Colonic mucosa (tissue), 4 donors: ENCODE results near the gene ARHGAP30. TPM values are rescaled to one million over a fixed set of nuclear protein-coding genes. Genes with fewer than 3 reads are reported as not detected.

Experiments used
- DNase-seq: peaks from one replicate; pipeline ENCODE4 v3.0.0-alpha.2; 2020
- H3K27ac ChIP-seq: fragments of 200-600 bp; one replicate; pipeline ENCODE4 v1.8.0; 2021
- H3K27me3 ChIP-seq: fragments of 200-600 bp; one replicate; pipeline ENCODE4 v1.8.0; 2021
- H3K36me3 ChIP-seq: fragments of 200-600 bp; one replicate; pipeline ENCODE4 v1.8.0; 2021
- H3K4me1 ChIP-seq: fragments of 200-600 bp; one replicate; pipeline ENCODE4 v1.8.0; 2021; ENCODE audit warnings: mild to moderate bottlenecking
- H3K4me3 ChIP-seq: fragments of 200-600 bp; one replicate; pipeline ENCODE4 v1.8.0; 2021
- H3K9ac ChIP-seq, 2 donors: one replicate each; pipeline ENCODE4 v1.7.0; 2013; ENCODE audit warnings: control low read depth in 2 of 2, low read depth in 2 of 2, low read length in 2 of 2
- H3K9me3 ChIP-seq: fragments of 200-600 bp; one replicate; pipeline ENCODE4 v1.8.0; 2021
- intact Hi-C: fragments of 100-400 bp; cut with DNase I; formaldehyde crosslinking; loops from one replicate; pipeline ENCODE4 v1.14.1; 2022
- total RNA-seq, 2 donors: library from RNA; stranded (reverse); fragmentation: NEBNext Ultra II Directional in 1 of 2; extraction: Animal tissue kit (Norgen Biotek cat#: 25700) in 1 of 2; gene quantifications; one replicate each; pipeline ENCODE4 v1.2.1, GENCODE V29; 2021
- TF ChIP-seq, protein P1 (sequence below): fragments of 200-600 bp; IDR thresholded peaks from one replicate; pipeline ENCODE4 v1.8.0; 2022; ENCODE audit warnings: antibody characterized with exemption, mild to moderate bottlenecking
- donor health status: healthy.
- donor health status: DM: no; HTN: no; CAD: no.
- donor health status: DM: no; HTN: no; CAD: no.

ARHGAP30 gene
- total RNA-seq, 2 donors from 2014 or later: 3.5 to 5.3 TPM

DNA sequence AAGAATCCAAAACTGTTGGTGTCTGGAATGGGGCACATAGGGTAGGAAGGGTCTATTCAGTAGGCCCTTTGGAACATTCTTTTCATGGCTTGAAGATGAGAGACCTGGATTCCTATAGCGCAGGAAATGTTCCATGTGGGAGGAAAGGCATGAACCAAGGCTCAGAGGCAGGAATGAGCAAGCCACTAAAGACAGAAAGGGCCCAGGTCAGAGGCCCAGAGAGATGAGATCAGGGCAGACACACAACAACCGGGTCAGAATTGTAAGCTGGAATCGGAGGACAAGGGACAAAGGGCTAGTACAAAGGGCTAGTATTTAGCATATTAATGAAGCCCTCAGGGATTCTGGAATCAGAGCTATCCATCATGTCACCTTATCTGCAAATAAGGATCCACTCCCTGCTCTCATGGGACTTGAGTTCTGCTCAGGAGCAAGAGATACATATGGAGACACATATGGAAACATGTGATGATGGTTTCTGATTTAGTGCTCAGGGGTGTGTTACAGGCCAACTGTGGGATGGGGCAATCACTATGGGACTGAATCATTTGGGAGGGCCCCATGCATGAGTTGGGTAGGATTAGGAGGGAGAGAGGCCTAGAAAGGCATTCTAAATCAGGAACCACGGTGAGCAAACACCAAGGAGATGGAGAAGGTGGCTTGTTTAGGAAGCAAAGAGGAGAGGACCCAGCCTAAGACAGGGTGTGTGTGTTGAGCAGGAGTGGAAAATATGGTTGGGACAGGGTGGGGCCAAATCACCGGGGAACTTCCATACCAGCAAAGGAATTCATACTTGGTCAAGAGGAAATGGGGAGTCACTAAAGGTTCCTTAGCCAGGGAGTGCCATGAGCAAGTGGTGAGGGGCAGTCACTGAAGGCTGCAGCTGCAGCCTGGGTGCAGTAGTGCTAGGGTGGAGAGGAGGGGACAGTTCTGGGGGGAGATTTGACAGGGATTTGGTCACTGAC lies 11.0 kb upstream of the ARHGAP30 start:
- no peaks in the 10 kb centered on the region for H3K9me3 ChIP-seq
- H3K27me3 ChIP-seq: no peaks in the 10 kb centered on the region
- H3K9ac ChIP-seq: no peak overlapping the region
- TF ChIP-seq, protein P1, sequence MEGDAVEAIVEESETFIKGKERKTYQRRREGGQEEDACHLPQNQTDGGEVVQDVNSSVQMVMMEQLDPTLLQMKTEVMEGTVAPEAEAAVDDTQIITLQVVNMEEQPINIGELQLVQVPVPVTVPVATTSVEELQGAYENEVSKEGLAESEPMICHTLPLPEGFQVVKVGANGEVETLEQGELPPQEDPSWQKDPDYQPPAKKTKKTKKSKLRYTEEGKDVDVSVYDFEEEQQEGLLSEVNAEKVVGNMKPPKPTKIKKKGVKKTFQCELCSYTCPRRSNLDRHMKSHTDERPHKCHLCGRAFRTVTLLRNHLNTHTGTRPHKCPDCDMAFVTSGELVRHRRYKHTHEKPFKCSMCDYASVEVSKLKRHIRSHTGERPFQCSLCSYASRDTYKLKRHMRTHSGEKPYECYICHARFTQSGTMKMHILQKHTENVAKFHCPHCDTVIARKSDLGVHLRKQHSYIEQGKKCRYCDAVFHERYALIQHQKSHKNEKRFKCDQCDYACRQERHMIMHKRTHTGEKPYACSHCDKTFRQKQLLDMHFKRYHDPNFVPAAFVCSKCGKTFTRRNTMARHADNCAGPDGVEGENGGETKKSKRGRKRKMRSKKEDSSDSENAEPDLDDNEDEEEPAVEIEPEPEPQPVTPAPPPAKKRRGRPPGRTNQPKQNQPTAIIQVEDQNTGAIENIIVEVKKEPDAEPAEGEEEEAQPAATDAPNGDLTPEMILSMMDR: no peak
- intact Hi-C loops: no loop called here
- no peak for DNase-seq
- H3K27ac ChIP-seq: no peak overlapping the region
- H3K4me3 ChIP-seq: no peak overlapping the region
- H3K36me3 ChIP-seq: no peaks in the 10 kb centered on the region
- peaks cover 3% of the 10 kb centered on the region for H3K4me1 ChIP-seq

DNA sequence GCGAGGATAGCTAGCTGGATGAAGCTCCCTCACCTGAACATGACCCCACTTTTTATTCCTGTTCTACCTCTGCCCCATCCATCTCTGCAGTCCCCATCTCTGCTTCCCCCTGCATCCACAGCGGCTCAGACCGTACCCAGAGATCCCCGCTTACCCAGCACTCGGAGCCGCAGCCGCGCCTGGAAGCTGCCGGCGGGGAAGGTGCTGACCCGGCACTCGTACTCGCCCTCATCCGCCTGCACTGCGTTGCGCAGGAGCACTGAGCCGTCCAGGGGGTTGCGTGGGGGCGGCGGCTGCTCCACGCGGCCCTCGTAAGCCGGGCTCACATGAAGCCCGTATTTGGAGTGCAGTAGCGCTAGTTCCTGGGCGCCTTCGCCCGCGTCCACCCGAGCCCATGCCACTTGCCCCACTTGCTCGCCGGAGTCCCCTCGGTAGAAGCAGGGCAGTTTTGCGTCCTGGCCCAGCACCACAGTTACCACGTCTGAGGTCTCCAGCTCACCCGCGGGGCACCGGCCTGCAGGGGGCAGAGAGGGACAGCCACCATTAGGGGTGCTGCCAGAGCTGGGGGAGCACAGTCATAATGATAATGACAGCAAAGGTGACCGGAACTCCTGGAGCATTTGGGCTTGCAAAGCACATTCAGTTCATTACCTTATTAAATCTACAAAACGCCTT lies 9.9 kb upstream of the ARHGAP30 start:
- intact Hi-C loops: no loop called here
- no peaks in the 10 kb centered on the region for H3K27me3 ChIP-seq
- peaks cover 3% of the 10 kb centered on the region for H3K4me1 ChIP-seq
- H3K9ac ChIP-seq: no peak overlapping the region
- H3K4me3 ChIP-seq: no peak overlapping the region
- TF ChIP-seq, protein P1: no peak
- no peaks in the 10 kb centered on the region for H3K36me3 ChIP-seq
- DNase-seq: no peak
- H3K9me3 ChIP-seq: no peaks in the 10 kb centered on the region
- no peak overlapping the region for H3K27ac ChIP-seq

DNA sequence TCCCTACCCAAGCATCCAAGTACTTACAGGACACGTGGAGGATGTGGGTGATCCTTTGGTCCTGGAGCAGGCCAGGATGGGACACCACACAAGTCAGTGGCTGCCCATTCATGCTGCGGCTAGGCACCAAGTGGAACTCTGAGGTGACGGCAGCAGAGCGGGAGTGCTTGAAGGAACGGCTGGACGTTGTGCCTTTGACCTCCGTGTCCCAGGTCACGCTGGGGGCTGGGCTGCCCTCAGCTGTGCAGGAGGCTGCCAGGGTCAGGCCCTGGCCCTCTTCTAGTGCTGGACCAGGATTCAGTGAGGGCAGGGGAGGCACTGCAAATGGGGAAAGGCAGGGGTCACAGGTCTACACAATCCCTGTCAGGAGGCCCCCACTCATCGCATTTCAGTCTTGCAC lies 7.7 kb upstream of the ARHGAP30 start:
- H3K4me1 ChIP-seq: no peaks in the 10 kb centered on the region
- H3K4me3 ChIP-seq: no peak overlapping the region
- intact Hi-C loops: no loop called here
- no peaks in the 10 kb centered on the region for H3K9me3 ChIP-seq
- H3K27ac ChIP-seq: no peak overlapping the region
- no peaks in the 10 kb centered on the region for H3K27me3 ChIP-seq
- H3K36me3 ChIP-seq: no peaks in the 10 kb centered on the region
- no peak overlapping the region for H3K9ac ChIP-seq
- TF ChIP-seq, protein P1: no peak
- DNase-seq: no peak

DNA sequence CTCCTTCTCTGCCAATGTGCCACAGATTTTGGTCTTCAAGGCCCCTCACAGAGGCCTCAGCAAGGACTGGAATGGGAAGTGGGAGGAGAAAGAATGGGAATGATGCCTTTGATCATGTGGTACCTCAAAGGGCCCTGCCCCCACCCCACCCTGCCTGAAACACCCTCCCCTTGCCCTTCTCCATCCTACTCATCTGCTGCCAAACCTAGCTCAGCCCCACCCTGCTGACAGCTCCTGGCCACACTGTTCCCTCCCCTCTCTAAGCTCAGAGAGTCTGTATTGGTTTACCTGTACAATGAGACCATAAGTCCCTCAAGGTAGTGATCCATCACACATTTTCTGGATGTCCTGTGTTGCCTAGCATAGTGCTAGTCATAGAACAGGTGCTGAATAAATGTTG lies 6.7 kb upstream of the ARHGAP30 start:
- Histone ChIP-seq H3K27ac (no peak overlapping the region), H3K4me1 (no peaks in the 10 kb centered on the region), H3K9me3 (no peaks in the 10 kb centered on the region), H3K4me3 (no peak overlapping the region), H3K36me3 (no peaks in the 10 kb centered on the region), H3K27me3 (no peaks in the 10 kb centered on the region), H3K9ac (no peak overlapping the region)
- TF ChIP-seq, protein P1: no peak
- no peak for DNase-seq
- intact Hi-C loops: no loop called here

DNA sequence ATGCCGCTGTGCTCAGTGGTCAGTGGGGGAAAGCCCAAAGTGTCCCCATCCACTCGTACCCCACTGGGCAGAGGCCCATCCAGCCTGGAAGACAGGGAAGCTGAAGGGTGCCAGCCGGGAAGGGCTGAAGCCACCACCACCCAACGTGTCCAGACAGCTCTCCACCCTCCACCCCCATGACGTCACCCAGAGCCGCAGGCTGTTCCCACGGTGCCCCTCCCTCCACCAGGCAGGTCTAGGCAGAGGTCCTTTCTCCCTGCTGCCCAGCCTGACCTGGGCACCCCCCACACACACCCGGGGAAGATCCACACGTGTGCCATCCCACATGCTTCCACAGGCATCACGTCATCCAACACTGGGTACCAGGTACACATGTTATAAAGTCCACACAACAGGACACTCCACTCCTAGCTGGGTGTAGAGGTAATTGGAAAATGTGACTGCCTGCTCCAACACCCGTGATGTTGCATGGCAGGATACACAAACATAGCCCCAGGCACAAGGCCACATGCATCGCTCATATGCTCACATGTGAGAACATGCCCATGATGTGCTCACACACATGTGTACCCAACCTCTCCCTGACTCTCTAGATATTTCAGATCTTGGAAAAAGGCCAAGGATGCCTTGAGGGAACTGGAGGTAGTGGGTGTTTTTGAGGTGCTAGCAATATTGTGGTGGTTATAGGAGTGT lies 5.1 kb upstream of the ARHGAP30 start:
- Histone ChIP-seq H3K9me3 (no peaks in the 10 kb centered on the region), H3K27me3 (no peaks in the 10 kb centered on the region), H3K9ac (no peak overlapping the region), H3K27ac (no peak overlapping the region), H3K4me1 (no peaks in the 10 kb centered on the region), H3K36me3 (no peaks in the 10 kb centered on the region), H3K4me3 (no peak overlapping the region)
- TF ChIP-seq, protein P1: no peak
- DNase-seq: no peak
- intact Hi-C loops: no loop called here
